Activated CD4-positive, alpha-beta T cell treated with anti-CD3 and anti-CD28 coated beads, Interleukin-2, Interleukin-4, amounts not matched to agents 100 ng/mL and 50 ng/mL, durations not matched to agents 16 hours and 8 hours (primary cell): Measurements from ENCODE around the gene ASB1.

ENCODE experiments used
- DNase-seq: peaks from one replicate; pipeline ENCODE4 v3.0.0-alpha.2; 2020; ENCODE audit warnings: low spot score

Gene ASB1

GRCh38 chr2:238426568-238427434 lies at the start of gene ASB1:
TSS of gene ASB1 (plus strand) at chr2:238426927. CDS start at chr2:238427071, 144 bp downstream.
- peak; percentile 78 for DNase-seq

- DNase-seq, result no peak
Observed at GRCh38 chr2:238378230-238379095, 48.3 kb upstream of the ASB1 start.

GRCh38 chr2:238379096-238379810 lies 47.5 kb upstream of the ASB1 start:
- peak; percentile 30 for DNase-seq

- DNase-seq, result no peak
Observed at GRCh38 chr2:238380336-238380735, 46.4 kb upstream of the ASB1 start.

DNA sequence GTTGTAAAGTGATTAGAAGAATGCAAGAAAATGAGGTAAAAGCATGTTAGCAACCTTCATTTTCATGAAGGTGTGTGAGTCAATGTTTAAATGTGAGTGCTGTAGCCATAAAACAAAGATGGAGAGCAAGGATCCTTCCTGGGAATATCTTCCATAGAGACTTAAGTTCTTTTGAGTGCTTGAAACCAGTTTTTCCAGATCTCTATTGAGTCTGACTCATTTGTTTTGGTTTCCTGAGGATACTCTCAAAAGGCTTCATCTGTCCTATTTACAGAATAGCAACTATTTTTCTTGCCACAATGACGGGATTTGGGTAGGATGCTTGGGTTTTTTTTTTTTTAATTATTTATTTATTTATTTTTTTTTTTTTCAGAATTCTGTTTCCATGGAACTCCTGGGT lies 45.9 kb upstream of the ASB1 start:
- no peak for DNase-seq

DNA sequence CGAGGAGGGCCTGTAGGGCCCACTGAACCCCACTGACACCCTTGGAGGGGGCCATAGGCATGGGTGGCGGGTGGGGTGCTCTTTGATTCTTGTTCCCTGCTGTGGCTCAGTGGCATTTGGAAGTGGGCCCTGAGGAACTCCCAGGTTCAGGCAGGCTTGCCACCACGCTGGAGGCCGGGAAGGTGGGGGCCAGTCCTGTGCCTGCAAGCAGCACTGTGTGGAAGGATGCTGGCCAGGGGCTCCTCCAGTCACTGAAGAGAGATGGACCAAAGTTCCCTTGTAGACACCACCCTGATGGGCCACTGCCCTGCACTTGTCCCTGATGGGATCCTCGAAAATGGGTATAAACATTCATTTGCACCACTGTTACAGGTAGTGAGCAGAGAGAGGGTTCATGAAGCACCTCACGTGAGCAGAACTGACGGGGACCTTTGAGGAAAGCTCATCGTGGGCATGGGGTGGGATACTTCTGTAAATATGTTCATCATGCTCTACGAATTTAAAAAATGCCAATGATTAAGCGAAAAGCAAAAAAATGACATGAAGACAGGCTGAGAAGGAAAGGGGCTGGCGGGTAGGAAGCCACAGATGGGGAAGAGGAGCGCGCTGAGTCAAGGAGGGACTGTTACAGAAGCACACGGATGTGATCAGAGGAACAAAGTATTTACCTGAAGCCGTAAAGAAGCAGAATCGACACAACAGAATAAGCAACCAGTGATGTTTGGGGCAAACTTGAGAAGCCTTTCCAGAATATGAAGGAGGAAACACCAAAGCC lies 45.2 kb upstream of the ASB1 start:
- DNase-seq, result no peak

DNA sequence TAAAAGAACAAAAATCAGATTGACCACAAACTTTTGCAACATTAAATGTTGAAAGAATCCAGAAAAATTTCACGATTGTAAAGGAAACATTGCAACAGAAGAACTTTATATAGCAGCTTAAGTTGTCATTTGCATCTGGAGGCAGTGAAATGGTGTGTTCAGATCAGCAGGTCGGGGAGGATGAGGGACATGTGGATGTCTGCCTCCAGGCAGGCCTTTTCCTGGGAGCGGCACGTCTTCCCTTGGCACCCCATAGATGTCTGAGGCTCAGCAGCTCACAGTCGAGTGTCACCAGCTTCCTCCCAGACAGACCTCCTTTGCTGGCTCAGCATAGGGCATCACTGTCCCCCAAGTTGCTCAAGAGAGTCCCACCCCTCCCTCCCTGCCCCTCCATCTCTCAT lies 44.3 kb upstream of the ASB1 start:
- DNase-seq, result no peak

DNA sequence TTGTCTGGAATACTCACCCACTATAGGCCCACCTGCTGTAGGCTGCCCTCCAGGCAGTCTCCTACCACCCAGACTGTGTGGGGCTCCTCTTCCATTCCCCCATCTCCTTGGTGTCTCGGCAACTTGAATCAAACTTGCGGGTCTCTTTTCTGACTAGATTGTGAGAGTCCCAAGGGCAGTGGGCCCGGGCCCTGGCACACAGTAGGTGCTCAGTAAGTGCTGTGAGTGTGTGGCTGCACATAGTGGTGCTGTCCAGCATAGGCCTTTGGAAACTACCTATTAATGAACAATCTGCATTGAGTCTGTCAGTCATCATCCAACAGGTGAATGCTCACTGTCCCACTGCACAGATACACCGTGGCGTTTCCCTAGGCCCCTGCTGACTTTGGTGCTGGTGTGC lies 43.6 kb upstream of the ASB1 start:
- DNase-seq, result no peak

GRCh38 chr2:238383743-238384380 lies 42.9 kb upstream of the ASB1 start:
- DNase-seq, result no peak

- DNase-seq, result no peak
Observed at GRCh38 chr2:238387332-238387731, 39.4 kb upstream of the ASB1 start.

DNA sequence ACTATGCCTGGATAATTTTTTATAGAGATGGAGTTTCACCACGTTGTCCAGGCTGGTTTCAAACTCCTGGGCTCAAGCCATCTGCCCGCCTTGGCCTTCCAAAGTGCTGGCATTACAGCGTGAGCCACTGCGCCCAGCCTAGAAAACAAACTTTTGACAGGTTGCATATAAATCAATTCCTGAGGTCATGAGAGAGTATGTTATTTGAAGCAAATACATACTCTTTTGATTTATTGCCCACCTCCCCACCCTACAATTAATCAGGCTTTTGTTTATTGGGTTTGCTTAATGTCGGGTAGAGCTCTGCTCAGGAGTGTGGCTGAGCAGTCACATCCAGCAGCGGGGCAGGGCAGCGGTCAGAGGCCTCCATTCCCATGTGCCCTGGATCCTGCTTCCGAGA lies 37.9 kb upstream of the ASB1 start:
- DNase-seq, result no peak

DNA sequence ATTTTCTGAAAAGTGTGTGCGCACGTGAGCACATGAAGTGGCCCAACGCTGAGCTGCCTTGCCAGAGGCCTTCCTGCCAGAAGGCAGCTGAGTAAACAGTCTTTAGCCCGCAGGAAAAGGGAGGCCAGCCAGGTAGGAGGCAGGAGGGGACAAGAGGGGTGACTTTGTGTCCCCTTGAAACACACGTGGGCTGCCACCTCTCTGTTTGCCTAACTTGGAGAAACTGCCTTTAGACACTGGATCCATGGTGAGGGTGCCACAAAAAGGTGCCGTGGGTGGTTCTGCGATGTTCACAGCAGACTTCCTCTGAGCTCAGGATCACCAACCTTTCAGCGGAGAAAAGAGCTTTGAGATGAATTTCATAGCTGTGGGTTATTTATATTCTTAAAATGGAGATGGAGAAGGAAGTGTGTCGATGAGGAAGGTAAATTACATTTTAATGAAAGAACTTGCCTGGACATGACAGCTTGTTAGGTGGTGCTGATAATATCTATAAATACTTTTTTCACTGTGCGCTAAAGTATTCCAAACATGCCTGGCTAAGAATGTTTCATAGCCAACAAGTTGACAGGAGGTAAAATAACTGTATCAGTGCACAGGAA lies 36.6 kb upstream of the ASB1 start:
- no peak for DNase-seq

- DNase-seq, result no peak
Observed at GRCh38 chr2:238391042-238391689, 35.6 kb upstream of the ASB1 start.

DNA sequence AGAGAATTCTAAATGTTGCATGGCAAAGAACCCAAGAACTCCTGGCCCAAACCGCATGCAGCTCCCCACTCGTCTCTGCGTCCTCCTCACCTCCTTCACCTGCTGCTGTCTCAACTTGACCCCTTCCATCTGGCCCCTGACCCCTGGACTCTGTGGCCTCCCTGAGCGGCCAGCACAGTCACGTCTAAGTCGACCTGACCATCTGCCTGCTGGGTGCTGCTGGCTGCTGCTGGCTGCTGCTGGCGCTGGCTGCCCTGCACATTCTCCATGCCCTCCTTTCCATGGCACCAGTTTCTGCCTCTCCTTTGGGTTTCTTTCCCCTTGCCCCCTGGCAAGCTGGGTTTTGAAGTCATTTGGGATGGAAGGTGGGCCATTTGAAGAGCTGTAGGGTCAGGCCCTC lies 30.1 kb upstream of the ASB1 start:
- no peak for DNase-seq

DNA sequence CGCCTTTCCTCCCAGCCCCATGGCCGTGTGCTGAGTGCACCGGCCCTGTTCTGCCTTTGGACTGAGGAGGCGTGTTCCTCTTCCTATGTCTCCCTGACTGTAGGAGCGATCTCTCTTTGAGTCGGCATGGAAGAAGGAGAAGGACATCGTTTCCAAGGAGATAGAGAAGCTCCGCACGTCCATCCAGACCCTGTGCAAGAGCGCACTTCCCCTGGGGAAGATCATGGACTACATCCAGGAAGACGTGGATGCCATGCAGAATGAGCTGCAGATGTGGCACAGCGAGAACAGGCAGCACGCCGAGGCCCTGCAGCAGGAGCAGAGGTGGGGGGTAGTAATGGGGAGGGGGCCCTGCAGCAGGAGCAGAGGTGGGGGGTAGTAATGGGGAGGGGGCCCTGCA lies 29.4 kb upstream of the ASB1 start:
- no peak for DNase-seq

GRCh38 chr2:238398577-238398976 lies 28.1 kb upstream of the ASB1 start:
- DNase-seq, result no peak

GRCh38 chr2:238399094-238399493 lies 27.6 kb upstream of the ASB1 start:
- DNase-seq, result no peak

DNA sequence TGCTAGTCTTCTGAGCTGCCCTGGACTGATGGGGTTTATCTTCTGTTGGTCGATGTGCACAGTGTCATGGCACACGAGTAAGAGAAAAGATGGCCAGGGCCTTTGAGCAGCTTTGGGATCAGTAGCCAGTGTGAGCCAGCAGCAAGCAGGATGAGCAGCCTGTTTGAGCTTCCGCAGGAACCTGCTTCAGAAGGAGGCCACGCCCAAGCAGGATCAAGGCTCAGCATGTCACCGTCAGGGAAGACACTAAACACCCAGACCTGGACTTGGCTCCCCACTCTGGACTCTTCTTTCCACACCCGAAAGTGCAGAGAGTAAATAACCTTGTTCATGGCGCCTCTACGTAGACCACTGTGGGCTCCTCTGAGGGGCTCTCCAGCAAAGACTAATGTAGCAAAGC lies 25.2 kb upstream of the ASB1 start:
- no peak for DNase-seq

- no peak for DNase-seq
Observed at GRCh38 chr2:238403632-238404405, 22.9 kb upstream of the ASB1 start.
